GM20000 (cell line): ENCODE measurements around the gene MEGF6.

Source experiments
- DNase-seq: peaks from one replicate; pipeline ENCODE4 v3.0.0; 2012; ENCODE audit warnings: low spot score
- CTCF ChIP-seq: IDR thresholded peaks from 2 replicates; pipeline ENCODE4 v1.5.1; 2012; ENCODE audit warnings: mild to moderate bottlenecking, control low read depth; ENCODE audit errors: extremely low read depth, missing control alignments

Gene MEGF6

GRCh38 chr1:3459940-3460671 is 151.2 kb downstream of the MEGF6 start:
- TF ChIP-seq CTCF = no peak
- no peak for DNase-seq

GRCh38 chr1:3459051-3459908 is 152.0 kb downstream of the MEGF6 start:
- no peak for TF ChIP-seq CTCF
- no peak for DNase-seq

DNA sequence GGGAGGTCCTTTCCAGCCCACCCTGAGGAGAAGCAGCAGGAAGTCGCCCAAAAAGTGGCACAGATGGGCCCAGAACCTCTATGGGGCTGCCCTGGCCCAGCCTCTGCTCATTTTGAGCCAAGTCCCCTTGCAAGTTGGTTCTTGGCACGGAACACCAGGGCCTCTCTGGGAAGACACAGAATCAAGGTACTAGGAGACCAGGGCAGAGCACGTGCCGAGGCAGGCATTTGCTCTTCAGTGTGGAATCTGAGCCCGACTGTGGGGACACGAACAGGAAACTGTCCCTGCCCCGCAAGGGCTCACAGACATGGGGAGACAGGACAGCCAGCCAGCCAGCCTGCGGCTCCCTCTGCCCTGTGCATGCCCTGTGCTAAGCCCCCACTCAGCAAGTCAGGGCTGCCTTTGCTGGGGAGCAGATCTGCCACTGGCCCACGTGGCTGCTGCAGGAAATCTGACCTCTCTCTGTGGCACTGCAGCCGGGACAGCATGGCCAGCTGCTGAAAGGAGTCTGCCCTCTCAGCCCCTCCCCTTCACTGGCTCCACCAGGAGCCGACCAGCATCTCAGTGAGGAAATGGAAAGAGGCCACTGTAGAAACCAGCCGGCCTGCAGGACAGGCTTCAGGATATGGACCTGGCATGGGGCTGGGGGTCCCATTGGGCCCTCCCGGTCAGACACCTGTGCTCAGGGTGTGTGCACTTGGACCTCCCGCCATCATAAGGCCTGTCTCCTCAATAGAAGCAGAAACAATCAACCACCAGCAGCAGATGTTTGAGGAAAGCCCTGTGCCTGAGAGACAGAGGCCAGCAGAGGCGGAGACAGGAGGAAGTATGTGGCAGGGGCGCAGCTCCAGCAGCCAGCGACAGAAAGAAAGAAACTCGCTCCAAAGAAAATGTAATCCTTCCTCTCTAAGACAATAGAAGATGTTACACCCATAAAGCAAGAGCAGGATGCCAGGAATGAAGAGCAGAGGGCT is 153.1 kb downstream of the MEGF6 start:
- no peak for TF ChIP-seq CTCF
- no peak for DNase-seq

- no peak for TF ChIP-seq CTCF
- no peak for DNase-seq
Measured at GRCh38 chr1:3456964-3457909, 154.1 kb downstream of the MEGF6 start.

GRCh38 chr1:3456449-3456963 is 154.8 kb downstream of the MEGF6 start:
- no peak for TF ChIP-seq CTCF

More at GRCh38 chr1:3456449-3456963, 154.8 kb downstream of the MEGF6 start:
- DNase-seq = no peak
